Type B pancreatic cell (in vitro differentiated cells): Measurements from ENCODE around the gene NTRK3. TPM values are rescaled to one million over a fixed set of nuclear protein-coding genes. Genes with fewer than 3 reads are reported as not detected.

ENCODE experiments used
- DNase-seq: peaks from one replicate; pipeline ENCODE4 v3.0.0; 2021; ENCODE audit warnings: mixed read lengths; ENCODE audit not compliant: unreplicated experiment; ENCODE audit errors: extremely low spot score
- H3K27ac Mint-ChIP-seq: 2 replicates; pipeline ENCODE4 v1.8.0; 2021; ENCODE audit warnings: mild to moderate bottlenecking, mixed read lengths
- H3K27me3 Mint-ChIP-seq: 2 replicates; pipeline ENCODE4 v1.8.0; 2021; ENCODE audit warnings: mixed read lengths
- H3K36me3 Mint-ChIP-seq: 2 replicates; pipeline ENCODE4 v1.8.0; 2021; ENCODE audit warnings: mixed read lengths
- H3K4me1 Mint-ChIP-seq: one replicate; pipeline ENCODE4 v1.8.0; 2021; ENCODE audit warnings: mixed read lengths; ENCODE audit not compliant: unreplicated experiment
- H3K4me3 Mint-ChIP-seq: 2 replicates; pipeline ENCODE4 v1.8.0; 2021; ENCODE audit warnings: mild to moderate bottlenecking, mixed read lengths
- H3K9me3 Mint-ChIP-seq: 2 replicates; pipeline ENCODE4 v1.8.0; 2021; ENCODE audit warnings: mixed read lengths
- CTCF ChIP-seq: fragments of 200-600 bp; sonication (generic); conservative IDR thresholded peaks from 2 replicates; pipeline ENCODE4 v1.5.0; 2021; ENCODE audit warnings: antibody characterized with exemption, mild to moderate bottlenecking
- total RNA-seq: library from RNA; stranded (reverse); gene quantifications from 2 replicates; pipeline ENCODE4 v1.2.1, GENCODE V29; 2021; ENCODE audit warnings: low replicate concordance

Gene NTRK3
- total RNA-seq, 1 donor from 2014 or later, result 16.9 TPM

- no peak for DNase-seq
- no peaks in the 10 kb centered on the region for H3K9me3 Mint-ChIP-seq
- no peaks in the 10 kb centered on the region for H3K36me3 Mint-ChIP-seq
- no peak overlapping the region for H3K4me3 Mint-ChIP-seq
- H3K27me3 Mint-ChIP-seq, result peaks cover 23% of the 10 kb centered on the region
- TF ChIP-seq CTCF, result no peak
- no peak overlapping the region for H3K27ac Mint-ChIP-seq
- no peaks in the 10 kb centered on the region for H3K4me1 Mint-ChIP-seq
Observed at GRCh38 chr15:88067331-88067685, 189.2 kb downstream of the NTRK3 start.

GRCh38 chr15:88066636-88067330 lies 189.8 kb downstream of the NTRK3 start:
- no peak overlapping the region for H3K27ac Mint-ChIP-seq
- no peaks in the 10 kb centered on the region for H3K36me3 Mint-ChIP-seq
- TF ChIP-seq CTCF, result no peak
- H3K27me3 Mint-ChIP-seq, result peaks cover 23% of the 10 kb centered on the region
- no peaks in the 10 kb centered on the region for H3K4me1 Mint-ChIP-seq
- H3K9me3 Mint-ChIP-seq, result no peaks in the 10 kb centered on the region
- DNase-seq, result no peak
- H3K4me3 Mint-ChIP-seq, result no peak overlapping the region

- Mint-ChIP-seq H3K4me1 (no peaks in the 10 kb centered on the region), H3K27me3 (peaks cover 3% of the 10 kb centered on the region), H3K36me3 (no peaks in the 10 kb centered on the region), H3K9me3 (no peaks in the 10 kb centered on the region), H3K4me3 (no peak overlapping the region), H3K27ac (no peak overlapping the region)
- TF ChIP-seq CTCF, result no peak
- DNase-seq, result no peak
Observed at GRCh38 chr15:88061452-88061851, 195.1 kb downstream of the NTRK3 start.

GRCh38 chr15:88060383-88060782 lies 196.2 kb downstream of the NTRK3 start:
- H3K36me3 Mint-ChIP-seq, result no peaks in the 10 kb centered on the region
- H3K9me3 Mint-ChIP-seq, result no peaks in the 10 kb centered on the region
- no peak overlapping the region for H3K4me3 Mint-ChIP-seq
- peaks cover 3% of the 10 kb centered on the region for H3K27me3 Mint-ChIP-seq
- DNase-seq, result no peak
- H3K4me1 Mint-ChIP-seq, result no peaks in the 10 kb centered on the region
- TF ChIP-seq CTCF, result no peak
- H3K27ac Mint-ChIP-seq, result no peak overlapping the region

- no peak for DNase-seq
- TF ChIP-seq CTCF, result no peak
- no peaks in the 10 kb centered on the region for H3K27me3 Mint-ChIP-seq
- no peak overlapping the region for H3K4me3 Mint-ChIP-seq
- no peaks in the 10 kb centered on the region for H3K4me1 Mint-ChIP-seq
- no peaks in the 10 kb centered on the region for H3K36me3 Mint-ChIP-seq
- no peaks in the 10 kb centered on the region for H3K9me3 Mint-ChIP-seq
- H3K27ac Mint-ChIP-seq, result no peak overlapping the region
Observed at GRCh38 chr15:88057836-88058235, 198.7 kb downstream of the NTRK3 start.

- Mint-ChIP-seq H3K4me3 (no peak overlapping the region), H3K9me3 (no peaks in the 10 kb centered on the region)
Observed at GRCh38 chr15:88049506-88049905, 207.0 kb downstream of the NTRK3 start.

More at GRCh38 chr15:88049506-88049905, 207.0 kb downstream of the NTRK3 start:
- Mint-ChIP-seq H3K27ac (no peak overlapping the region), H3K4me1 (no peaks in the 10 kb centered on the region), H3K27me3 (peaks cover 22% of the 10 kb centered on the region), H3K36me3 (no peaks in the 10 kb centered on the region)
- no peak for TF ChIP-seq CTCF
- DNase-seq, result no peak
